ENCODE results near the gene CNIH3. TPM values are rescaled to one million over a fixed set of nuclear protein-coding genes. Genes with fewer than 3 reads are reported as not detected.

The CNIH3 gene
- total RNA-seq, 2 experiments from 2014 or later, result 1.8 to 2.5 TPM

- H3K36me3 ChIP-seq (ENCODE audit: insufficient read depth, low read length), result no peaks in the 10 kb centered on the region
- POLR2A ChIA-PET, result no interaction called here
- no peak overlapping the region for H3K27ac Mint-ChIP-seq
These were observed 167.0 kb downstream of the CNIH3 start for GRCh38 chr1:224783006-224783651.

DNA sequence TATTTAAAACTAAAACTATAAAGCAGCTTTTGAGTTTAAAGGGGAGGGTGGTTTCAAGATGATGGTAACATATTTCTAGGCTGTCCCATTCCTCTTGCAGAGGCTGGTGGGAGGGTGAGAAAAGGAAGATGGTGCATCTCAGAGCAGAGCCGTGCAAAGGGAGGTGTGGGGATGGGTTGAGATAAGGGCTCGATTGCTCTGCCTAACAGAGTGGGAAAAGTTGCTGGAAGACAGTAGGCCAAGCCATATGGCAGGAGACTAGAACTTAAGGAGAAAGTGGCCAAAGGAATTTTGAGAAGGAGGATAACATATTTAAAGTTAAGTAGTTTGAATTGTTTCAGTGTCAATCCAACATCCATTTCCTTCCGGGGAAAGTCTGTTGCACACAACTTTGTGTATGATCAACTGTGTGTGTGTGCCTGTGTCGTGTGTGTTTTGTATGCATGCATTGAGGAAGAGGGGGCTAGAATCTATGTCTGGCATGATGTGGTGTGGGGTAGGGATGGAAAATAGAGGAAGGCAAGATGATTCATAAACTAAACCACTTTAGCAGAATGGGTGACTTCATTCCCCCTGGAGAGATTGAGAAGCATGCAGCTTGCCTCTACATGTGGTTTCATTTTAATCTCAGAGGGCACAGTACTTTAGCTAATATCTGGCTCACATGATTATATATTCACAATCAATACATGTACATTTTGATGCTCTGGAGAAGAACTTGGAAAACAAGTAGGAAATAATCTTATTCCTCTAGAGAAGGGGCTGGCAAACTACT, 168.3 kb downstream of the CNIH3 start:
- Mint-ChIP-seq H3K9me3 (no peaks in the 10 kb centered on the region), H3K36me3 (ENCODE audit: low read depth) (no peaks in the 10 kb centered on the region), H3K4me3 (no peak overlapping the region), H3K27me3 (no peaks in the 10 kb centered on the region), H3K27ac (no peak overlapping the region), H3K4me1 (ENCODE audit: low read depth) (peaks cover 21% of the 10 kb centered on the region)
- POLR2A ChIA-PET, result no interaction called here
- TF ChIP-seq CTCF (IDR thresholded peaks at IDR 0.05), result no peak
- Histone ChIP-seq H3K4me3 (ENCODE audit: low read length) (no peak overlapping the region), H3K36me3 (ENCODE audit: insufficient read depth, low read length) (no peaks in the 10 kb centered on the region), H3K27ac (ENCODE audit: low read depth in 1 of 2, low read length in 2 of 2) (no peak overlapping the region), H3K4me1 (ENCODE audit: insufficient read depth, low read length) (no peaks in the 10 kb centered on the region), H3K27me3 (ENCODE audit: control insufficient read depth in 1 of 2, insufficient read depth in 2 of 2, low read length in 2 of 2) (no peaks in the 10 kb centered on the region), H3K9me3 (ENCODE audit: control insufficient read depth in 1 of 2, insufficient read depth in 1 of 2, low read length in 2 of 2) (no peaks in the 10 kb centered on the region)
- intact Hi-C loops (cut with DNase I, micrococcal nuclease), result no loop called here
- CTCF ChIA-PET, result interaction anchor here (1.0 kb wide), 1 partner anchor 8 kb away, joined by 3 read pairs; no protein-coding TSS in a partner anchor
- DNase-seq (no peak), ATAC-seq (ENCODE audit: poor library complexity) (no peak)

More at GRCh38 chr1:224783006-224783651, 167.0 kb downstream of the CNIH3 start:
- H3K4me1 ChIP-seq (ENCODE audit: insufficient read depth, low read length), result no peaks in the 10 kb centered on the region
- H3K27me3 ChIP-seq (ENCODE audit: control insufficient read depth in 1 of 2, insufficient read depth in 2 of 2, low read length in 2 of 2), result no peaks in the 10 kb centered on the region
- H3K9me3 ChIP-seq (ENCODE audit: control insufficient read depth in 1 of 2, insufficient read depth in 1 of 2, low read length in 2 of 2), result no peaks in the 10 kb centered on the region
- H3K27ac ChIP-seq (ENCODE audit: low read depth in 1 of 2, low read length in 2 of 2), result no peak overlapping the region
- CTCF ChIA-PET, result no interaction called here
- no peak overlapping the region for H3K4me3 Mint-ChIP-seq
- DNase-seq, result no peak
- H3K4me3 ChIP-seq (ENCODE audit: low read length), result no peak overlapping the region
- H3K4me1 Mint-ChIP-seq (ENCODE audit: low read depth), result peaks cover 21% of the 10 kb centered on the region
- no peaks in the 10 kb centered on the region for H3K36me3 Mint-ChIP-seq (ENCODE audit: low read depth)
- intact Hi-C loops (cut with DNase I, micrococcal nuclease), result no loop called here
- H3K27me3 Mint-ChIP-seq, result no peaks in the 10 kb centered on the region
- TF ChIP-seq CTCF (IDR thresholded peaks at IDR 0.05), result no peak
- H3K9me3 Mint-ChIP-seq, result no peaks in the 10 kb centered on the region
- no peak for ATAC-seq (ENCODE audit: poor library complexity)

DNA sequence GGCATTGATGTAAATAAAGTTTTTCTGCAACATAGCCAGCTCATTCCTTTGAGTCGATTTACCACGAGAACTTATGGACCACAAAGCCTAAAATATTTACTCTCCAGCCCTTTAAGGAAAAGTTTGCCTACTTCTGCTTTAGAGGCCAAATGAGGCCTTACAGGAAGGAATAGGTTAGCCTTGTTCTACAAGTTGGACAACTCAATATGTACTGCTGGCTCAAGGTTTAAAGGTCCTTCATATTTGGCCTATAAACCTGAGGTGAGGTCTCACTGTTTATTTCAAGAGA, 168.9 kb downstream of the CNIH3 start:
- POLR2A ChIA-PET, result no interaction called here
- Histone ChIP-seq H3K27me3 (ENCODE audit: control insufficient read depth in 1 of 2, insufficient read depth in 2 of 2, low read length in 2 of 2) (no peaks in the 10 kb centered on the region), H3K27ac (ENCODE audit: low read depth in 1 of 2, low read length in 2 of 2) (no peak overlapping the region), H3K36me3 (ENCODE audit: insufficient read depth, low read length) (no peaks in the 10 kb centered on the region), H3K4me3 (ENCODE audit: low read length) (no peak overlapping the region), H3K4me1 (ENCODE audit: insufficient read depth, low read length) (no peaks in the 10 kb centered on the region), H3K9me3 (ENCODE audit: control insufficient read depth in 1 of 2, insufficient read depth in 1 of 2, low read length in 2 of 2) (no peaks in the 10 kb centered on the region)
- H3K4me1 Mint-ChIP-seq (ENCODE audit: low read depth), result peaks cover 21% of the 10 kb centered on the region
- H3K27ac Mint-ChIP-seq, result no peak overlapping the region
- no peak for ATAC-seq (ENCODE audit: poor library complexity)
- H3K27me3 Mint-ChIP-seq, result peaks cover 4% of the 10 kb centered on the region
- CTCF ChIA-PET, result interaction anchor here (1.0 kb wide), 1 partner anchor 9 kb away, joined by 3 read pairs; no protein-coding TSS in a partner anchor
- intact Hi-C loops (cut with DNase I, micrococcal nuclease), result no loop called here
- no peak for DNase-seq
- no peak overlapping the region for H3K4me3 Mint-ChIP-seq
- TF ChIP-seq CTCF (IDR thresholded peaks at IDR 0.05), result no peak
- no peaks in the 10 kb centered on the region for H3K36me3 Mint-ChIP-seq (ENCODE audit: low read depth)
- no peaks in the 10 kb centered on the region for H3K9me3 Mint-ChIP-seq
